DOHH2 (cell line): ENCODE data around the gene ADPRH.

Experiments
- H3F3A ChIP-seq: fragments of 200-600 bp; sonication (generic), shearing (Covaris generic); 2 replicates; pipeline ENCODE4 v1.6.0; 2016; ENCODE audit warnings: antibody characterized with exemption, mild to moderate bottlenecking; ENCODE audit not compliant: control insufficient read depth, insufficient read depth
- H3K27ac ChIP-seq: fragments of 200-600 bp; sonication (generic); 2 replicates; pipeline ENCODE4 v1.5.1; 2014; ENCODE audit warnings: low read depth, mild to moderate bottlenecking, low read length, moderate library complexity
- H3K27me3 ChIP-seq: fragments of 200-600 bp; sonication (generic); 2 replicates; pipeline ENCODE4 v1.6.1; 2014; ENCODE audit warnings: mild to moderate bottlenecking, low read length, mixed read lengths; ENCODE audit not compliant: control insufficient read depth
- H3K36me3 ChIP-seq: fragments of 200-600 bp; sonication (generic); 2 replicates; pipeline ENCODE4 v1.6.1; 2014; ENCODE audit warnings: mild to moderate bottlenecking, low read length, moderate library complexity, mixed read lengths; ENCODE audit not compliant: control insufficient read depth
- H3K4me1 ChIP-seq: fragments of 200-600 bp; sonication (generic); 2 replicates; pipeline ENCODE4 v1.6.1; 2014; ENCODE audit warnings: mild to moderate bottlenecking, low read length, mixed read lengths; ENCODE audit not compliant: control insufficient read depth
- H3K4me2 ChIP-seq: fragments of 200-600 bp; sonication (generic); 2 replicates; pipeline ENCODE4 v1.6.0; 2014; ENCODE audit warnings: mild to moderate bottlenecking, low read length, moderate library complexity
- H3K4me3 ChIP-seq: fragments of 200-600 bp; sonication (generic); 2 replicates; pipeline ENCODE4 v1.5.1; 2014; ENCODE audit warnings: mild to moderate bottlenecking, low read length, mixed read lengths
- H3K79me2 ChIP-seq: fragments of 200-600 bp; sonication (generic); 2 replicates; pipeline ENCODE4 v1.6.1; 2014; ENCODE audit warnings: mild to moderate bottlenecking, low read length, mixed read lengths; ENCODE audit not compliant: control insufficient read depth
- H3K9me2 ChIP-seq: fragments of 200-600 bp; sonication (generic); replicated peaks from 2 replicates; pipeline ENCODE4 v1.6.1; 2014; ENCODE audit warnings: mild to moderate bottlenecking, low read length, mixed read lengths; ENCODE audit not compliant: control insufficient read depth
- H3K9me3 ChIP-seq: fragments of 200-600 bp; sonication (generic); 2 replicates; pipeline ENCODE4 v1.6.1; 2014; ENCODE audit warnings: antibody characterized with exemption, low read length, mixed read lengths; ENCODE audit not compliant: control insufficient read depth, insufficient read depth
- H4K20me1 ChIP-seq: fragments of 200-600 bp; sonication (generic); 2 replicates; pipeline ENCODE4 v1.6.0; 2014; ENCODE audit warnings: low read depth, mild to moderate bottlenecking, antibody characterized with exemption, low read length, moderate library complexity; ENCODE audit not compliant: control insufficient read depth, insufficient read depth
- EZH2phosphoT487 ChIP-seq: fragments of 200-600 bp; sonication (generic); IDR thresholded peaks from 2 replicates; pipeline ENCODE4 v1.6.1; 2017; ENCODE audit warnings: borderline replicate concordance, mild to moderate bottlenecking, antibody characterized with exemption, low read length, moderate library complexity, mixed read lengths
- TF ChIP-seq, protein P1 (sequence below): fragments of 200-600 bp; sonication (generic); IDR thresholded peaks from one replicate; pipeline ENCODE4 v1.5.1; 2014; ENCODE audit warnings: antibody characterized with exemption, mild to moderate bottlenecking, low read depth, low read length; ENCODE audit not compliant: poor library complexity, severe bottlenecking

Gene ADPRH

DNA sequence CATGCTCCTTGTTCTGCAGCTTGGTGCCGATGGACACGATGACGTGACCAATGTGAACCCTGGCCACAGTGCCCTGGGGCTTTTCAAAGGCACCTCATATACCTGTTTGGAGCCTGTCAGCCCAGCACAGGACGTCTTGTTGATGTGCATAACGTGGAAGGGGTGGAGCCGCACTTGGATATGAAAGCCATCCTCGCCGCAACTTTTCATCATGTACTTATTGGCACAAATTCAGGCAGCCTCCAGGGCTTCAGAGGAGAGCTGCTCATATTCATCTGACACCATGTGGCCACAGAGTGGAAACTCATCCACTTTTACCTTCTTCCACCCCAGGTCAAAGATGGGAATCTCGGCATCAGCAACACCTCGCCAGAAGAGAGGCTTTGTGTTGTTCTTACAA, 56.4 kb downstream of the ADPRH start:
- no peaks in the 10 kb centered on the region for H3K9me3 ChIP-seq
- H3F3A ChIP-seq = no peaks in the 10 kb centered on the region
- H3K9me2 ChIP-seq = no peaks in the 10 kb centered on the region
- TF ChIP-seq EZH2phosphoT487 = no peak
- TF ChIP-seq, protein P1, sequence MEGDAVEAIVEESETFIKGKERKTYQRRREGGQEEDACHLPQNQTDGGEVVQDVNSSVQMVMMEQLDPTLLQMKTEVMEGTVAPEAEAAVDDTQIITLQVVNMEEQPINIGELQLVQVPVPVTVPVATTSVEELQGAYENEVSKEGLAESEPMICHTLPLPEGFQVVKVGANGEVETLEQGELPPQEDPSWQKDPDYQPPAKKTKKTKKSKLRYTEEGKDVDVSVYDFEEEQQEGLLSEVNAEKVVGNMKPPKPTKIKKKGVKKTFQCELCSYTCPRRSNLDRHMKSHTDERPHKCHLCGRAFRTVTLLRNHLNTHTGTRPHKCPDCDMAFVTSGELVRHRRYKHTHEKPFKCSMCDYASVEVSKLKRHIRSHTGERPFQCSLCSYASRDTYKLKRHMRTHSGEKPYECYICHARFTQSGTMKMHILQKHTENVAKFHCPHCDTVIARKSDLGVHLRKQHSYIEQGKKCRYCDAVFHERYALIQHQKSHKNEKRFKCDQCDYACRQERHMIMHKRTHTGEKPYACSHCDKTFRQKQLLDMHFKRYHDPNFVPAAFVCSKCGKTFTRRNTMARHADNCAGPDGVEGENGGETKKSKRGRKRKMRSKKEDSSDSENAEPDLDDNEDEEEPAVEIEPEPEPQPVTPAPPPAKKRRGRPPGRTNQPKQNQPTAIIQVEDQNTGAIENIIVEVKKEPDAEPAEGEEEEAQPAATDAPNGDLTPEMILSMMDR = no peak
- H3K4me3 ChIP-seq = no peak overlapping the region
- H3K27me3 ChIP-seq = peaks cover 4% of the 10 kb centered on the region; the same call in 1 of the 2 replicates
- H3K4me1 ChIP-seq = peaks cover 13% of the 10 kb centered on the region
- H4K20me1 ChIP-seq = no peaks in the 10 kb centered on the region
- H3K79me2 ChIP-seq = no peaks in the 10 kb centered on the region
- no peak overlapping the region for H3K27ac ChIP-seq
- H3K4me2 ChIP-seq = no peak overlapping the region
- H3K36me3 ChIP-seq = no peaks in the 10 kb centered on the region

DNA sequence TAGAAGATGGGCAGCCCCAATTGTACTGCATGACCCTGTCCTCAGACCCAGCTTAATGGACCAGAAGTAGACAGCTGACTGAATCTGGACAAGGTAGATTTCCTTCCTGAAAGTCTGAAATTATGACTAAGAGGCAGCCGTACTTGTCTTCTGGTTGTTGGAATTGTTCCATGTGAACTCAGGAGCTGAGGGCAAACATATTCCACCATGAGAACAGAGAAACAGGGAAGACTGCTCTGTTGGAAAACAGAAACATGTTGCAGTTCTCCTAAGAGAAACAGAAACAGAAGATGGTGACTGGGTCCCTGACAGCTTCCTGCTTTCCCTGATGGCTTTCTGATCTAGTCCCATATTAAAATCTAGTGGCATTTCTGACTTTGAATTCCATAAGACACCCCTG, 57.0 kb downstream of the ADPRH start:
- Histone ChIP-seq H3K27me3 (peaks cover 4% of the 10 kb centered on the region; the same call in 1 of the 2 replicates), H4K20me1 (no peaks in the 10 kb centered on the region), H3K9me3 (no peaks in the 10 kb centered on the region), H3K9me2 (no peaks in the 10 kb centered on the region), H3K79me2 (no peaks in the 10 kb centered on the region), H3F3A (no peaks in the 10 kb centered on the region), H3K4me1 (peaks cover 13% of the 10 kb centered on the region), H3K27ac (no peak overlapping the region), H3K4me3 (no peak overlapping the region), H3K36me3 (no peaks in the 10 kb centered on the region), H3K4me2 (no peak overlapping the region)
- no peak for TF ChIP-seq EZH2phosphoT487
- TF ChIP-seq, protein P1 = no peak

DNA sequence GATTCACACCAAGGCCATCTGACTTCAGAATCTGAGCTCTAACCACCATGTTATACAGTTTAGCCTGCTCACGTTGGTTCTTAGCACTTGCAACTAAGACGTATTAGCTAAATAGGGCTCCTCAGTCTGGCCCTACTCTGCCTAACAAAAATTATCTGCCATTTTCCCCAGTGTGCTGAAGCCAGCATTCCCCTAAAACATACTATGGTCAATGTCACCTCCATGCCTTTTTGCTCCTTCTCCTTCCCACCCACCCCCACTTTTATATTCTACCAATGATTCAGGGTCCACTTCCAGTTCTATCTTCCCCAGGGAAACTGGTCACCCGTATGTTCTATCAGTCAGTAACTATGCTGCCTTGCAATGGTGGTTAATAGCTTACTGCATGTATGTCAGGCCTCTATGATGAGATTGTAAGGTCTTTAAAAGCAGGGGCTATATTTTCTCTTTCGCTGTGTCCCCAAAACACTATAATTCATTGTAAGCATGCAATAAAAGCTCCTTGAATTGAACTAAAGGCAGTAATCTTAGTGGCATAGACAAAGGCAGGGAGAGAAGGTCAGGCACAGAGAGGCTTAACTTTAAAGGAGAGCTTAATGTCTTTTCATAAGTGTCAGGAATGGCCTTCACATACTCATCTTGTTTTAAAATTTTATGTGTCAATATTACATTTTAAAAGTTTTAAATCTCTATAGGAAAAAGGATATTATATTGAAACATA, 57.8 kb downstream of the ADPRH start:
- H3K27me3 ChIP-seq = peaks cover 4% of the 10 kb centered on the region; the same call in 1 of the 2 replicates

More for the DNA sequence above, 57.8 kb downstream of the ADPRH start:
- no peaks in the 10 kb centered on the region for H3K36me3 ChIP-seq
- no peak overlapping the region for H3K4me2 ChIP-seq
- no peaks in the 10 kb centered on the region for H4K20me1 ChIP-seq
- H3K27ac ChIP-seq = no peak overlapping the region
- H3K79me2 ChIP-seq = no peaks in the 10 kb centered on the region
- no peaks in the 10 kb centered on the region for H3K9me3 ChIP-seq
- peaks cover 13% of the 10 kb centered on the region for H3K4me1 ChIP-seq
- no peaks in the 10 kb centered on the region for H3F3A ChIP-seq
- TF ChIP-seq, protein P1 = no peak
- TF ChIP-seq EZH2phosphoT487 = no peak
- H3K4me3 ChIP-seq = no peak overlapping the region
- H3K9me2 ChIP-seq = no peaks in the 10 kb centered on the region
